ENCODE measurements around the gene TBCD.

DNA sequence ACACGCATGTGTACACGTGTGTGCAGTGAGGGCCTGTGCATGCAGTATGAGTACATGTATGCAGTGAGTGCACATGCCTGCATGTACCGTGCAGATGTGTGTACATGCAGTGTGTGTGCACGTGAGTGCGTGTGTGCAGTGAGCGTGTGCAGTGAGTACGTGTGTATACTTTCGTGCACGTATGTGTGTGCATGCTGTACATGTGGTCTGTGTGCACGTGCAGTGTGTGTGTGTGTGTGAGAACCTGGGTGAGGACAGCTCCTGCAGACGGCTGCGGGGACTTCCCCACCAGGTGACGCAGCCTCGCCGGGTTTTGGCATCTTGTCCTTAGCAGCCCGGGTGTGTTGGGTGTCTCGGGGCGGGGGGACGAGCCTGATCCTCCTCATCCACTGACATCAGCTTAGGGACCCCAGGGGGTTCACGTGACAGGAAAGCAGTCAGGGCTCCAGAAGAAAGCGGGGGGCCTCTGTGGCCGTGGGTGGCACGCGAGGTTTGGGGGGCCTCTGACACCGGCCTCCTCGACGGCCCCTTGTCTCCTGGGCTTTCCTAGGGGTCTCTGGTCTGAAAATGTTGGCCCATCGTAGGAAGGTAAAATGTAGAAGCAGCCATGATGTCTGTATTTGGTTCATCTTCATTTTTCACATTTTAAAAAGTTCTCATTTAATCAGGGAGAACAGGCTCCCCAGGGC is 207.5 kb downstream of the TBCD start:
- TF ChIP-seq FOXP1 (CRISPR knock-in tag; IDR thresholded peaks at IDR 0.05; ENCODE audit: borderline replicate concordance) (no peak), ATF1 (CRISPR knock-in tag; IDR thresholded peaks at IDR 0.05) (no peak), CREB1 (CRISPR knock-in tag; IDR thresholded peaks at IDR 0.05) (no peak), TEAD1 (CRISPR knock-in tag; IDR thresholded peaks at IDR 0.05) (no peak), ETV6 (CRISPR knock-in tag; IDR thresholded peaks at IDR 0.05) (no peak), KAT7 (CRISPR knock-in tag; IDR thresholded peaks at IDR 0.05; ENCODE audit: borderline replicate concordance) (no peak)
- TF ChIP-seq, protein P1, sequence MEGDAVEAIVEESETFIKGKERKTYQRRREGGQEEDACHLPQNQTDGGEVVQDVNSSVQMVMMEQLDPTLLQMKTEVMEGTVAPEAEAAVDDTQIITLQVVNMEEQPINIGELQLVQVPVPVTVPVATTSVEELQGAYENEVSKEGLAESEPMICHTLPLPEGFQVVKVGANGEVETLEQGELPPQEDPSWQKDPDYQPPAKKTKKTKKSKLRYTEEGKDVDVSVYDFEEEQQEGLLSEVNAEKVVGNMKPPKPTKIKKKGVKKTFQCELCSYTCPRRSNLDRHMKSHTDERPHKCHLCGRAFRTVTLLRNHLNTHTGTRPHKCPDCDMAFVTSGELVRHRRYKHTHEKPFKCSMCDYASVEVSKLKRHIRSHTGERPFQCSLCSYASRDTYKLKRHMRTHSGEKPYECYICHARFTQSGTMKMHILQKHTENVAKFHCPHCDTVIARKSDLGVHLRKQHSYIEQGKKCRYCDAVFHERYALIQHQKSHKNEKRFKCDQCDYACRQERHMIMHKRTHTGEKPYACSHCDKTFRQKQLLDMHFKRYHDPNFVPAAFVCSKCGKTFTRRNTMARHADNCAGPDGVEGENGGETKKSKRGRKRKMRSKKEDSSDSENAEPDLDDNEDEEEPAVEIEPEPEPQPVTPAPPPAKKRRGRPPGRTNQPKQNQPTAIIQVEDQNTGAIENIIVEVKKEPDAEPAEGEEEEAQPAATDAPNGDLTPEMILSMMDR (IDR thresholded peaks at IDR 0.05) = no peak
- TF ChIP-seq, protein P2, sequence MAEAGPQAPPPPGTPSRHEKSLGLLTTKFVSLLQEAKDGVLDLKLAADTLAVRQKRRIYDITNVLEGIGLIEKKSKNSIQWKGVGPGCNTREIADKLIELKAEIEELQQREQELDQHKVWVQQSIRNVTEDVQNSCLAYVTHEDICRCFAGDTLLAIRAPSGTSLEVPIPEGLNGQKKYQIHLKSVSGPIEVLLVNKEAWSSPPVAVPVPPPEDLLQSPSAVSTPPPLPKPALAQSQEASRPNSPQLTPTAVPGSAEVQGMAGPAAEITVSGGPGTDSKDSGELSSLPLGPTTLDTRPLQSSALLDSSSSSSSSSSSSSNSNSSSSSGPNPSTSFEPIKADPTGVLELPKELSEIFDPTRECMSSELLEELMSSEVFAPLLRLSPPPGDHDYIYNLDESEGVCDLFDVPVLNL (CRISPR knock-in tag; IDR thresholded peaks at IDR 0.05; ENCODE audit: borderline replicate concordance, low read depth) = no peak
- TF ChIP-seq, protein P3, sequence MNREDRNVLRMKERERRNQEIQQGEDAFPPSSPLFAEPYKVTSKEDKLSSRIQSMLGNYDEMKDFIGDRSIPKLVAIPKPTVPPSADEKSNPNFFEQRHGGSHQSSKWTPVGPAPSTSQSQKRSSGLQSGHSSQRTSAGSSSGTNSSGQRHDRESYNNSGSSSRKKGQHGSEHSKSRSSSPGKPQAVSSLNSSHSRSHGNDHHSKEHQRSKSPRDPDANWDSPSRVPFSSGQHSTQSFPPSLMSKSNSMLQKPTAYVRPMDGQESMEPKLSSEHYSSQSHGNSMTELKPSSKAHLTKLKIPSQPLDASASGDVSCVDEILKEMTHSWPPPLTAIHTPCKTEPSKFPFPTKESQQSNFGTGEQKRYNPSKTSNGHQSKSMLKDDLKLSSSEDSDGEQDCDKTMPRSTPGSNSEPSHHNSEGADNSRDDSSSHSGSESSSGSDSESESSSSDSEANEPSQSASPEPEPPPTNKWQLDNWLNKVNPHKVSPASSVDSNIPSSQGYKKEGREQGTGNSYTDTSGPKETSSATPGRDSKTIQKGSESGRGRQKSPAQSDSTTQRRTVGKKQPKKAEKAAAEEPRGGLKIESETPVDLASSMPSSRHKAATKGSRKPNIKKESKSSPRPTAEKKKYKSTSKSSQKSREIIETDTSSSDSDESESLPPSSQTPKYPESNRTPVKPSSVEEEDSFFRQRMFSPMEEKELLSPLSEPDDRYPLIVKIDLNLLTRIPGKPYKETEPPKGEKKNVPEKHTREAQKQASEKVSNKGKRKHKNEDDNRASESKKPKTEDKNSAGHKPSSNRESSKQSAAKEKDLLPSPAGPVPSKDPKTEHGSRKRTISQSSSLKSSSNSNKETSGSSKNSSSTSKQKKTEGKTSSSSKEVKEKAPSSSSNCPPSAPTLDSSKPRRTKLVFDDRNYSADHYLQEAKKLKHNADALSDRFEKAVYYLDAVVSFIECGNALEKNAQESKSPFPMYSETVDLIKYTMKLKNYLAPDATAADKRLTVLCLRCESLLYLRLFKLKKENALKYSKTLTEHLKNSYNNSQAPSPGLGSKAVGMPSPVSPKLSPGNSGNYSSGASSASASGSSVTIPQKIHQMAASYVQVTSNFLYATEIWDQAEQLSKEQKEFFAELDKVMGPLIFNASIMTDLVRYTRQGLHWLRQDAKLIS (CRISPR knock-in tag; IDR thresholded peaks at IDR 0.05; ENCODE audit: borderline replicate concordance) = no peak
- TF ChIP-seq, protein P4, sequence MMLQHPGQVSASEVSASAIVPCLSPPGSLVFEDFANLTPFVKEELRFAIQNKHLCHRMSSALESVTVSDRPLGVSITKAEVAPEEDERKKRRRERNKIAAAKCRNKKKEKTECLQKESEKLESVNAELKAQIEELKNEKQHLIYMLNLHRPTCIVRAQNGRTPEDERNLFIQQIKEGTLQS (CRISPR knock-in tag; conservative IDR thresholded peaks at IDR 0.05) = no peak
